Left ventricle myocardium inferior (tissue), 1 donor: ENCODE results near the gene SOHLH1. TPM values are rescaled to one million over a fixed set of nuclear protein-coding genes. Genes with fewer than 3 reads are reported as not detected.

ENCODE experiments used
- DNase-seq: peaks from one replicate; pipeline ENCODE4 v3.0.0-alpha.2; 2020
- H3K27ac ChIP-seq: fragments of 200-600 bp; replicated peaks from 2 replicates; pipeline ENCODE4 v1.8.0; 2021
- H3K27me3 ChIP-seq: fragments of 200-600 bp; 2 replicates; pipeline ENCODE4 v1.8.0; 2021; ENCODE audit warnings: low read depth
- H3K36me3 ChIP-seq: fragments of 200-600 bp; 2 replicates; pipeline ENCODE4 v1.8.0; 2021
- H3K4me1 ChIP-seq: fragments of 200-600 bp; 2 replicates; pipeline ENCODE4 v1.8.0; 2021
- H3K4me3 ChIP-seq: fragments of 200-600 bp; 2 replicates; pipeline ENCODE4 v1.8.0; 2021; ENCODE audit warnings: mild to moderate bottlenecking, moderate library complexity
- H3K9me3 ChIP-seq: fragments of 200-600 bp; replicated peaks from 2 replicates; pipeline ENCODE4 v1.8.0; 2021
- CTCF ChIP-seq: fragments of 200-600 bp; IDR thresholded peaks from 2 replicates; pipeline ENCODE4 v1.8.0; 2021; ENCODE audit warnings: antibody characterized with exemption, mild to moderate bottlenecking, borderline replicate concordance
- intact Hi-C: fragments of 100-400 bp; cut with micrococcal nuclease; formaldehyde crosslinking; loops from one replicate; pipeline ENCODE4 v1.11.0; 2022
- total RNA-seq: library from RNA; stranded (reverse); fragmentation: NEBNext Ultra II Directional; extraction: Animal tissue kit (Norgen Biotek cat#: 25700); gene quantifications from one replicate; pipeline ENCODE4 v1.2.1, GENCODE V29; 2021
- donor health status: DM: no; HTN: yes; CAD: no; lungs with severe emphysema.

Gene SOHLH1
- total RNA-seq, 1 donor from 2014 or later, result not detected

- TF ChIP-seq CTCF, result no peak
- H3K9me3 ChIP-seq, result no peaks in the 10 kb centered on the region
- DNase-seq, result no peak
- no peak overlapping the region for H3K4me3 ChIP-seq
- H3K27me3 ChIP-seq, result peaks cover 56% of the 10 kb centered on the region
- H3K27ac ChIP-seq, result no peak overlapping the region
- intact Hi-C loops, result no loop called here
- no peaks in the 10 kb centered on the region for H3K36me3 ChIP-seq
- H3K4me1 ChIP-seq, result no peaks in the 10 kb centered on the region
These were observed 13.5 kb upstream of the SOHLH1 start for GRCh38 chr9:135712613-135713295.

- Histone ChIP-seq H3K4me1 (no peaks in the 10 kb centered on the region), H3K4me3 (no peak overlapping the region), H3K9me3 (no peaks in the 10 kb centered on the region), H3K36me3 (no peaks in the 10 kb centered on the region), H3K27me3 (peaks cover 56% of the 10 kb centered on the region), H3K27ac (no peak overlapping the region)
- intact Hi-C loops, result no loop called here
- DNase-seq, result no peak
- no peak for TF ChIP-seq CTCF
These were observed 12.6 kb upstream of the SOHLH1 start for GRCh38 chr9:135711881-135712280.

GRCh38 chr9:135711391-135711790 is 12.1 kb upstream of the SOHLH1 start:
- H3K36me3 ChIP-seq, result no peaks in the 10 kb centered on the region
- H3K27me3 ChIP-seq, result peaks cover 56% of the 10 kb centered on the region
- no peaks in the 10 kb centered on the region for H3K9me3 ChIP-seq
- H3K27ac ChIP-seq, result no peak overlapping the region
- intact Hi-C loops, result no loop called here
- no peak for TF ChIP-seq CTCF
- no peak overlapping the region for H3K4me3 ChIP-seq
- H3K4me1 ChIP-seq, result no peaks in the 10 kb centered on the region
- DNase-seq, result no peak

- intact Hi-C loops, result no loop called here
- DNase-seq, result no peak
- TF ChIP-seq CTCF, result no peak
- Histone ChIP-seq H3K9me3 (no peaks in the 10 kb centered on the region), H3K27me3 (peaks cover 57% of the 10 kb centered on the region), H3K4me3 (no peak overlapping the region), H3K27ac (no peak overlapping the region), H3K36me3 (no peaks in the 10 kb centered on the region), H3K4me1 (peaks cover 12% of the 10 kb centered on the region)
These were observed 8.9 kb upstream of the SOHLH1 start for GRCh38 chr9:135708164-135708563.

- no peaks in the 10 kb centered on the region for H3K9me3 ChIP-seq
- H3K27me3 ChIP-seq, result peaks cover 57% of the 10 kb centered on the region
- H3K4me1 ChIP-seq, result peaks cover 16% of the 10 kb centered on the region
- no peak overlapping the region for H3K27ac ChIP-seq
- H3K36me3 ChIP-seq, result no peaks in the 10 kb centered on the region
- no peak overlapping the region for H3K4me3 ChIP-seq
- intact Hi-C loops, result no loop called here
- DNase-seq, result no peak
- TF ChIP-seq CTCF, result no peak
These were observed 8.2 kb upstream of the SOHLH1 start for GRCh38 chr9:135707252-135708138.
